WTC11 (cell line): ENCODE results near the gene ABLIM2. TPM values are rescaled to one million over a fixed set of nuclear protein-coding genes. Genes with fewer than 3 reads are reported as not detected.

Experiments
- ATAC-seq: fragments of 200-7000 bp; cut with Tn5 transposase; 2 replicates; pipeline ENCODE4 v1.10.0; 2021; ENCODE audit warnings: mild to moderate bottlenecking, moderate library complexity
- CTCF ChIA-PET: fragments of 300-600 bp; sonication (Branson Sonifier 250); formaldehyde crosslinking; loops from one replicate; lab custom pipeline; 2021; ENCODE audit warnings: antibody characterized with exemption; lab: Charles Lee
- POLR2A ChIA-PET: fragments of 350-600 bp; sonication (Branson Sonifier 250); formaldehyde crosslinking; loops from one replicate; lab custom pipeline; 2021; ENCODE audit warnings: antibody characterized with exemption; lab: Charles Lee
- DNase-seq: peaks from one replicate; pipeline ENCODE4 v3.0.0; 2021; ENCODE audit warnings: low spot score
- H3K27ac Mint-ChIP-seq: 2 replicates; pipeline ENCODE4 v1.8.0; 2021; ENCODE audit warnings: mixed read lengths
- H3K27me3 Mint-ChIP-seq: 2 replicates; pipeline ENCODE4 v1.8.0; 2021; ENCODE audit warnings: low read depth, mild to moderate bottlenecking, moderate library complexity, mixed read lengths
- H3K36me3 Mint-ChIP-seq: 2 replicates; pipeline ENCODE4 v1.8.0; 2021; ENCODE audit warnings: mixed read lengths
- H3K4me1 Mint-ChIP-seq: 2 replicates; pipeline ENCODE4 v1.8.0; 2022; ENCODE audit warnings: mixed read lengths
- H3K4me3 Mint-ChIP-seq: 2 replicates; pipeline ENCODE4 v1.8.0; 2021; ENCODE audit warnings: mild to moderate bottlenecking, moderate library complexity, mixed read lengths
- H3K9me3 Mint-ChIP-seq: 2 replicates; pipeline ENCODE4 v1.8.0; 2021; ENCODE audit warnings: mixed read lengths
- ATF1 ChIP-seq: sonication (generic); formaldehyde crosslinking; IDR thresholded peaks from 2 replicates; pipeline ENCODE4 v1.8.1; 2023; ENCODE audit warnings: mild to moderate bottlenecking, moderate library complexity, missing genetic modification reagents
- ESRRA ChIP-seq: sonication (generic); formaldehyde crosslinking; IDR thresholded peaks from 2 replicates; pipeline ENCODE4 v1.8.1; 2022; ENCODE audit warnings: mild to moderate bottlenecking, missing genetic modification reagents, borderline replicate concordance
- FOXJ3 ChIP-seq: sonication (generic); formaldehyde crosslinking; IDR thresholded peaks from 2 replicates; pipeline ENCODE4 v1.9.0; 2021; ENCODE audit warnings: missing genetic modification reagents, mild to moderate bottlenecking, borderline replicate concordance
- FOXP1 ChIP-seq: sonication (generic); formaldehyde crosslinking; IDR thresholded peaks from 2 replicates; pipeline ENCODE4 v1.8.0; 2022; ENCODE audit warnings: missing genetic modification reagents, mild to moderate bottlenecking, moderate library complexity, borderline replicate concordance
- GTF2I ChIP-seq: fragments of 250-450 bp; sonication (Bioruptor Pico); conservative IDR thresholded peaks from 2 replicates; pipeline ENCODE4 v1.4.0; 2021; ENCODE audit warnings: mild to moderate bottlenecking
- IRF2 ChIP-seq: sonication (generic); formaldehyde crosslinking; IDR thresholded peaks from 2 replicates; pipeline ENCODE4 v1.8.0; 2022; ENCODE audit warnings: low read depth, missing genetic modification reagents, borderline replicate concordance
- NR3C1 ChIP-seq: sonication (generic); formaldehyde crosslinking; conservative IDR thresholded peaks from 2 replicates; pipeline ENCODE4 v1.8.1; 2023; ENCODE audit warnings: low read depth, mild to moderate bottlenecking, missing genetic modification reagents
- OVOL2 ChIP-seq: fragments of 250-450 bp; sonication (Bioruptor Pico); IDR thresholded peaks from 2 replicates; pipeline ENCODE4 v1.9.0; 2021; ENCODE audit warnings: mild to moderate bottlenecking, borderline replicate concordance
- PRRX2 ChIP-seq: fragments of 250-450 bp; sonication (Bioruptor Pico); IDR thresholded peaks from 2 replicates; pipeline ENCODE4 v1.8.0; 2021; ENCODE audit warnings: mild to moderate bottlenecking
- SP1 ChIP-seq: sonication (generic); formaldehyde crosslinking; conservative IDR thresholded peaks from 2 replicates; pipeline ENCODE4 v1.8.1; 2022; ENCODE audit warnings: missing genetic modification reagents
- ZNF396 ChIP-seq: fragments of 250-450 bp; sonication (Bioruptor Pico); IDR thresholded peaks from 2 replicates; pipeline ENCODE4 v1.8.0; 2021; ENCODE audit warnings: mild to moderate bottlenecking, moderate library complexity, borderline replicate concordance
- ZNF416 ChIP-seq: fragments of 250-450 bp; sonication (Bioruptor Pico); IDR thresholded peaks from 2 replicates; pipeline ENCODE4 v1.9.0; 2021; ENCODE audit warnings: mild to moderate bottlenecking, inconsistent platforms
- ZNF423 ChIP-seq: fragments of 250-450 bp; sonication (Bioruptor Pico); IDR thresholded peaks from 2 replicates; pipeline ENCODE4 v2.1.2; 2022; ENCODE audit warnings: mild to moderate bottlenecking, moderate library complexity
- total RNA-seq: library from RNA; stranded (reverse); gene quantifications from 3 replicates; pipeline ENCODE4 v1.2.3, GENCODE V29; 2021
- TF ChIP-seq, protein P1 (sequence below): sonication (generic); formaldehyde crosslinking; IDR thresholded peaks from 2 replicates; pipeline ENCODE4 v1.8.1; 2023; ENCODE audit warnings: mild to moderate bottlenecking, missing genetic modification reagents
- TF ChIP-seq, protein P2 (sequence below): fragments of 250-450 bp; sonication (Bioruptor Pico); IDR thresholded peaks from 2 replicates; pipeline ENCODE4 v1.9.0; 2021; ENCODE audit warnings: mild to moderate bottlenecking
- TF ChIP-seq, protein P3 (sequence below): sonication (generic); formaldehyde crosslinking; IDR thresholded peaks from 2 replicates; pipeline ENCODE4 v1.8.1; 2023; ENCODE audit warnings: mild to moderate bottlenecking, missing genetic modification reagents
- TF ChIP-seq, protein P4 (sequence below): sonication (generic); formaldehyde crosslinking; IDR thresholded peaks from 2 replicates; pipeline ENCODE4 v1.8.1; 2023; ENCODE audit warnings: mild to moderate bottlenecking, missing genetic modification reagents, moderate library complexity
- TF ChIP-seq, protein P5 (sequence below): sonication (generic); formaldehyde crosslinking; IDR thresholded peaks from 2 replicates; pipeline ENCODE4 v1.8.1; 2022; ENCODE audit warnings: mild to moderate bottlenecking, missing genetic modification reagents, moderate library complexity, borderline replicate concordance

Gene ABLIM2
- total RNA-seq, 1 experiment from 2014 or later = 2.6 TPM

DNA sequence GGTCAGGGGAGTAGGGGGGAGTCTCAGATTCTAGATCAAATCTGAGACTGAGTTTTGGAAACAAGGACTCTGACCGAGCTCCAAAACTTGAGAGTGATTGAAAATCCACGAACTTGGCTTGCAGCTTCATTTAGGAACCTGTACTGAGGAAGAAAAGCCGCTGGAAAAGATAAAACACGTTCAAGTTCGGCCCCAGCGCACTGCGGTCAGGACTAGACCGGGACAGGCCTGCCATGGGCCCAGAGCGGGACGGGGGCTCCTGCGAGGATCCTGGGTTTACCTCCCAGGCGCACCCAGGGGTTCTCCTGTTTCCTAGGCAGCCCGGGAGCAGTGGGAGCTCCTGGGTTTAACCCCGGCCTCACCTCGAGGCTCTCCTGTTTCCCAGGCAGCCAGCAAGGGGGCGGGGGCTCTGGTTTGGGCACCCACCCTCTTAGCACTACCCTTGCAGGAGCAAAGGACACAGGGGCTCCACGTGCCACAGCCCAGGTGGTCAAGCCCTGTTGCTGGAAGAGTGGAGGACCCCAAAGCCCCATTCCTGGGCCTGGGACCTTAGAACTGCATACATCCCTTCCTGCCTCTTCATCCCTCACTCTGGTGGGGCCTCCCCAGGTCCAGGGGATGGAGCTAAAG, 74.5 kb downstream of the ABLIM2 start (continued):
- TF ChIP-seq, protein P1, sequence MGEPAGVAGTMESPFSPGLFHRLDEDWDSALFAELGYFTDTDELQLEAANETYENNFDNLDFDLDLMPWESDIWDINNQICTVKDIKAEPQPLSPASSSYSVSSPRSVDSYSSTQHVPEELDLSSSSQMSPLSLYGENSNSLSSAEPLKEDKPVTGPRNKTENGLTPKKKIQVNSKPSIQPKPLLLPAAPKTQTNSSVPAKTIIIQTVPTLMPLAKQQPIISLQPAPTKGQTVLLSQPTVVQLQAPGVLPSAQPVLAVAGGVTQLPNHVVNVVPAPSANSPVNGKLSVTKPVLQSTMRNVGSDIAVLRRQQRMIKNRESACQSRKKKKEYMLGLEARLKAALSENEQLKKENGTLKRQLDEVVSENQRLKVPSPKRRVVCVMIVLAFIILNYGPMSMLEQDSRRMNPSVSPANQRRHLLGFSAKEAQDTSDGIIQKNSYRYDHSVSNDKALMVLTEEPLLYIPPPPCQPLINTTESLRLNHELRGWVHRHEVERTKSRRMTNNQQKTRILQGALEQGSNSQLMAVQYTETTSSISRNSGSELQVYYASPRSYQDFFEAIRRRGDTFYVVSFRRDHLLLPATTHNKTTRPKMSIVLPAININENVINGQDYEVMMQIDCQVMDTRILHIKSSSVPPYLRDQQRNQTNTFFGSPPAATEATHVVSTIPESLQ (CRISPR knock-in tag) = no peak

DNA sequence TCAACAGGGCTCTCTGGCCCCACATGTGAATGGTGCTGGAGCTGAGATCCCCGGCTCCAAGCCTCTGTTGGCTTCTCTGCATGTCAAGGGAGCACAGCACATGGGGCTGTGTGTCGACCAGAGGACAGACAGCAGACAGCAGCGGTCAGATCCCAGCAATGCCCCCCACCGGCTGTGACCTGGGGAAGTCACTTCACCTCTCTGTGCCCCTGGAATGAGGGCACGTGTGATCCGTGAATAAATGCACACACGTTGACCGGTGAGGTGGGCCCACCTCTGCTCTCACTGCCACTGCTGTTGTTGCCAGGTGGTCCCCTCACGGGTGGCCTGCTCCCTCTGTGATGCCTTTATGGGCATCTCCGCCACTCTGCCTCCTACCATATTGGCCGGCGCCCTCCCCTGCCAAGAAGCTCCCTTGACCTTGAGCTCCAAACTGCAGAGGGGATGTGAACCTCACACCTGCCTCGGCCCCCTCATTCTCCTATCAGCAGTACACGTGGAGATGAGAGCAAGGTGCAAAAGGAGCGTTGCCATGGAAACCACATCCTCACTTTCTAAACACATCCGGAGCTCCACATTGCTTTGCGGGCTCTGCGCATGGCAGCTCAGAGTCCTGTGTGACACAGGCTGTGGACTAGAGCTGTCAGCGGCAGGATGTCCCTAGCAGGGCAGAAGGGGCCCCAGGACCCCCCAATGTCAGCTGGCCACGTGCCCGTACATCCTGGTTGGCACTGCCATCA, 75.4 kb downstream of the ABLIM2 start:
- Mint-ChIP-seq H3K36me3 (no peaks in the 10 kb centered on the region), H3K27ac (no peak overlapping the region), H3K27me3 (no peaks in the 10 kb centered on the region), H3K4me1 (peaks cover 37% of the 10 kb centered on the region), H3K4me3 (no peak overlapping the region), H3K9me3 (no peaks in the 10 kb centered on the region)
- POLR2A ChIA-PET = no interaction called here
- no peak for DNase-seq
- ATAC-seq = no peak
- TF ChIP-seq, protein P2, sequence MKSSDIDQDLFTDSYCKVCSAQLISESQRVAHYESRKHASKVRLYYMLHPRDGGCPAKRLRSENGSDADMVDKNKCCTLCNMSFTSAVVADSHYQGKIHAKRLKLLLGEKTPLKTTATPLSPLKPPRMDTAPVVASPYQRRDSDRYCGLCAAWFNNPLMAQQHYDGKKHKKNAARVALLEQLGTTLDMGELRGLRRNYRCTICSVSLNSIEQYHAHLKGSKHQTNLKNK (CRISPR knock-in tag) = no peak
- TF ChIP-seq PRRX2 (CRISPR knock-in tag) (no peak), ZNF416 (no peak), NR3C1 (CRISPR knock-in tag) (no peak), GTF2I (CRISPR knock-in tag) (no peak), FOXP1 (CRISPR knock-in tag) (no peak), ATF1 (CRISPR knock-in tag) (no peak), SP1 (CRISPR knock-in tag) (no peak), IRF2 (CRISPR knock-in tag) (no peak), ZNF423 (CRISPR knock-in tag) (no peak), ESRRA (no peak), ZNF396 (CRISPR knock-in tag) (no peak), FOXJ3 (CRISPR knock-in tag) (no peak), OVOL2 (CRISPR knock-in tag) (no peak)
- TF ChIP-seq, protein P3, sequence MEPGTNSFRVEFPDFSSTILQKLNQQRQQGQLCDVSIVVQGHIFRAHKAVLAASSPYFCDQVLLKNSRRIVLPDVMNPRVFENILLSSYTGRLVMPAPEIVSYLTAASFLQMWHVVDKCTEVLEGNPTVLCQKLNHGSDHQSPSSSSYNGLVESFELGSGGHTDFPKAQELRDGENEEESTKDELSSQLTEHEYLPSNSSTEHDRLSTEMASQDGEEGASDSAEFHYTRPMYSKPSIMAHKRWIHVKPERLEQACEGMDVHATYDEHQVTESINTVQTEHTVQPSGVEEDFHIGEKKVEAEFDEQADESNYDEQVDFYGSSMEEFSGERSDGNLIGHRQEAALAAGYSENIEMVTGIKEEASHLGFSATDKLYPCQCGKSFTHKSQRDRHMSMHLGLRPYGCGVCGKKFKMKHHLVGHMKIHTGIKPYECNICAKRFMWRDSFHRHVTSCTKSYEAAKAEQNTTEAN (CRISPR knock-in tag) = no peak
- TF ChIP-seq, protein P4, sequence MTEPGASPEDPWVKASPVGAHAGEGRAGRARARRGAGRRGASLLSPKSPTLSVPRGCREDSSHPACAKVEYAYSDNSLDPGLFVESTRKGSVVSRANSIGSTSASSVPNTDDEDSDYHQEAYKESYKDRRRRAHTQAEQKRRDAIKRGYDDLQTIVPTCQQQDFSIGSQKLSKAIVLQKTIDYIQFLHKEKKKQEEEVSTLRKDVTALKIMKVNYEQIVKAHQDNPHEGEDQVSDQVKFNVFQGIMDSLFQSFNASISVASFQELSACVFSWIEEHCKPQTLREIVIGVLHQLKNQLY (CRISPR knock-in tag) = no peak
- TF ChIP-seq, protein P5, sequence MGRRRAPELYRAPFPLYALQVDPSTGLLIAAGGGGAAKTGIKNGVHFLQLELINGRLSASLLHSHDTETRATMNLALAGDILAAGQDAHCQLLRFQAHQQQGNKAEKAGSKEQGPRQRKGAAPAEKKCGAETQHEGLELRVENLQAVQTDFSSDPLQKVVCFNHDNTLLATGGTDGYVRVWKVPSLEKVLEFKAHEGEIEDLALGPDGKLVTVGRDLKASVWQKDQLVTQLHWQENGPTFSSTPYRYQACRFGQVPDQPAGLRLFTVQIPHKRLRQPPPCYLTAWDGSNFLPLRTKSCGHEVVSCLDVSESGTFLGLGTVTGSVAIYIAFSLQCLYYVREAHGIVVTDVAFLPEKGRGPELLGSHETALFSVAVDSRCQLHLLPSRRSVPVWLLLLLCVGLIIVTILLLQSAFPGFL = no peak
- CTCF ChIA-PET = interaction anchor here (1.8 to 4.2 kb wide), 2 partner anchors 32 to 38 kb away, joined by 4 to 32 read pairs; no protein-coding TSS in a partner anchor
